K562 (cell line): ENCODE results near the gene TAF1B. TPM values are rescaled to one million over a fixed set of nuclear protein-coding genes. Genes with fewer than 3 reads are reported as not detected.

Experiments
- AFF4 ChIP-seq: sonication (generic); formaldehyde crosslinking; IDR thresholded peaks from 2 replicates; pipeline ENCODE4 v1.8.0; 2023; ENCODE audit warnings: mild to moderate bottlenecking, missing genetic modification reagents
- E2F3 ChIP-seq: fragments of 250-450 bp; sonication (Bioruptor Pico); IDR thresholded peaks from 2 replicates; pipeline ENCODE4 v1.4.0; 2020; ENCODE audit warnings: mild to moderate bottlenecking
- E2F8 ChIP-seq: fragments of 450-650 bp; IDR thresholded peaks from 2 replicates; pipeline ENCODE4 v1.7.1; 2018; ENCODE audit warnings: mild to moderate bottlenecking, low read depth; ENCODE audit not compliant: partially characterized antibody
- FUS ChIP-seq: fragments of 200-400 bp; formaldehyde crosslinking; optimal IDR thresholded peaks from 2 replicates; pipeline ENCODE3; 2017; ENCODE audit warnings: low read depth, low read length
- HIVEP1 ChIP-seq: fragments of 250-450 bp; sonication (Bioruptor Pico); IDR thresholded peaks from 2 replicates; pipeline ENCODE4 v1.4.0; 2020; ENCODE audit warnings: mild to moderate bottlenecking
- HOMEZ ChIP-seq: fragments of 250-450 bp; sonication (Bioruptor Pico); IDR thresholded peaks from 2 replicates; pipeline ENCODE4 v1.4.0; 2020; ENCODE audit warnings: mild to moderate bottlenecking, moderate library complexity
- L3MBTL2 ChIP-seq: fragments of 450-650 bp; IDR thresholded peaks from 2 replicates; pipeline ENCODE4 v1.6.1; 2016; ENCODE audit warnings: mild to moderate bottlenecking, moderate library complexity
- MXD1 ChIP-seq: fragments of 250-450 bp; sonication (Bioruptor Pico); IDR thresholded peaks from 2 replicates; pipeline ENCODE4 v1.8.0; 2021; ENCODE audit warnings: borderline replicate concordance, mild to moderate bottlenecking, moderate library complexity; ENCODE audit not compliant: poor library complexity, severe bottlenecking
- PCBP1 ChIP-seq: fragments of 200-400 bp; formaldehyde crosslinking; IDR thresholded peaks from 2 replicates; pipeline ENCODE4 v1.6.1; 2018; ENCODE audit warnings: mild to moderate bottlenecking, low read depth, low read length; ENCODE audit not compliant: poor library complexity, severe bottlenecking
- POLR2A ChIP-seq: fragments of 450-650 bp; conservative IDR thresholded peaks from 2 replicates; pipeline ENCODE4 v1.6.1; 2016
- RFX7 ChIP-seq: fragments of 250-450 bp; sonication (Bioruptor Pico); IDR thresholded peaks from 2 replicates; pipeline ENCODE4 v1.5.1; 2021; ENCODE audit warnings: mild to moderate bottlenecking
- SIX5 ChIP-seq, 2 experiments: IDR thresholded peaks; 2 replicates each; pipeline ENCODE4 v1.6.1; 2011; ENCODE audit warnings: low read length in 2 of 2, borderline replicate concordance in 1 of 2, low read depth in 1 of 2, mild to moderate bottlenecking in 1 of 2, moderate library complexity in 1 of 2; ENCODE audit not compliant: insufficient read depth in 1 of 2
- SMARCE1 ChIP-seq: fragments of 450-650 bp; IDR thresholded peaks from 2 replicates; pipeline ENCODE4 v1.7.1; 2016; ENCODE audit warnings: mild to moderate bottlenecking
- TBL1XR1 ChIP-seq, 2 experiments: IDR thresholded peaks; 2 replicates each; pipeline ENCODE4 v1.6.1; 2012; ENCODE audit warnings: improper control_type of control experiment in 2 of 2, low read length in 2 of 2, mild to moderate bottlenecking in 1 of 2
- USF2 ChIP-seq: sonication (generic); formaldehyde crosslinking; IDR thresholded peaks from 2 replicates; pipeline ENCODE4 v1.5.0; 2020; ENCODE audit warnings: missing genetic modification reagents
- XRCC5 ChIP-seq: fragments of 200-400 bp; formaldehyde crosslinking; IDR thresholded peaks from 2 replicates; pipeline ENCODE4 v1.6.1; 2017; ENCODE audit warnings: low read depth, mild to moderate bottlenecking, low read length
- ZSCAN32 ChIP-seq: fragments of 450-650 bp; formaldehyde crosslinking; IDR thresholded peaks from 2 replicates; pipeline ENCODE4 v1.4.0; 2020; ENCODE audit warnings: mild to moderate bottlenecking, moderate library complexity
- polyA plus RNA-seq, 8 experiments: library from polyadenylated mRNA; depleted of rRNA in 4 of 8; stranded (reverse) in 5 of 8; unstranded in 3 of 8; fragments of >200 nt; fragmentation: Nextera tagmentation in 2 of 8; fragmentation: Illumina TruSeq in 1 of 8; extraction: Ambion mirVana in 2 of 8; extraction: Trizol in 1 of 8; gene quantifications; 2 replicates each; pipeline versions ENCODE4 v1.2.1 to v1.2.3, GENCODE V29; 2011 to 2014; ENCODE audit warnings: inconsistent platforms in 1 of 8, missing spikeins in 1 of 8
- total RNA-seq, 7 experiments: library from RNA; depleted of rRNA in 6 of 7; stranded (reverse); fragments of >200 nt in 6 of 7; fragmentation: Illumina TruSeq in 2 of 7; extraction: Trizol in 2 of 7; gene quantifications; 2 replicates each; pipeline versions ENCODE4 v1.2.1 to v1.2.3, GENCODE V29; 2011 to 2021; ENCODE audit warnings: low replicate concordance in 1 of 7

The TAF1B gene
- total and polyA plus RNA-seq, 9 of the 15 experiments (the other 6 are each of a cell fraction or from before 2014, with no cell fraction given) = 8.8 to 25.1 (median 17.3) TPM

- TF ChIP-seq HOMEZ (CRISPR knock-in tag) = no peak
- no peak for TF ChIP-seq ZSCAN32 (CRISPR knock-in tag)
- TF ChIP-seq HIVEP1 (CRISPR knock-in tag) = no peak
- TF ChIP-seq SIX5 (IDR thresholded peaks at IDR 0.05; ENCODE audit: borderline replicate concordance in 1 of 2, insufficient read depth in 1 of 2, low read depth in 1 of 2, low read length in 2 of 2) = no peak
- TF ChIP-seq USF2 (CRISPR knock-in tag) = no peak
- no peak for TF ChIP-seq MXD1
- TF ChIP-seq FUS = no peak
- no peak for TF ChIP-seq XRCC5
- TF ChIP-seq RFX7 (CRISPR knock-in tag) = no peak
- TF ChIP-seq AFF4 (CRISPR knock-in tag) = peak; percentile 94; the same call in 1 of the 2 replicates
- peak; percentile 93 for TF ChIP-seq L3MBTL2
- peak; percentile 83 for TF ChIP-seq E2F8
- peak; percentile 79 for TF ChIP-seq POLR2A
- TF ChIP-seq E2F3 (CRISPR knock-in tag) = 0 out of 2 replicates have a peak, but pooled peaks have one; percentile 4
- TF ChIP-seq SMARCE1 = no peak
- TF ChIP-seq PCBP1 = peak; percentile 85
- no peak; a peak in 2 of 4 replicates for TF ChIP-seq TBL1XR1 (IDR thresholded peaks at IDR 0.05; ENCODE audit: low read length in 2 of 2)
These were observed at the start of gene TAF1B (continued) for GRCh38 chr2:9843229-9844035.
